Measurements from ENCODE around the gene USP15.
A peak's percentile ranks its signal among the peaks of the same experiment; 100 is the strongest.

The USP15 gene

GRCh38 chr12:62249419-62249818 is 10.8 kb upstream of the USP15 start:
- H3K27ac Mint-ChIP-seq: peak overlapping the region in 1 of 2 donors; percentile 6

GRCh38 chr12:62250671-62251608 is 9.3 kb upstream of the USP15 start:
- Mint-ChIP-seq H3K27ac (peak overlapping the region; percentile 78 to 92), H3K4me1 (peaks cover 30% of the 10 kb centered on the region), H3K9me3 (no peaks in the 10 kb centered on the region), H3K4me3 (peak overlapping the region; percentile 63 to 68), H3K27me3 (no peaks in the 10 kb centered on the region)
- DNase-seq (no peak), ATAC-seq (peak; percentile 80)

More at GRCh38 chr12:62249419-62249818, 10.8 kb upstream of the USP15 start:
- ATAC-seq (no peak), DNase-seq (no peak)
- Mint-ChIP-seq H3K9me3 (no peaks in the 10 kb centered on the region), H3K27me3 (no peaks in the 10 kb centered on the region), H3K4me3 (no peak overlapping the region), H3K4me1 (peaks cover 30% of the 10 kb centered on the region)

GRCh38 chr12:62251609-62251958 is 8.6 kb upstream of the USP15 start:
- DNase-seq (no peak), ATAC-seq (peak; percentile 26)
- peak overlapping the region; percentile 63 to 68 for H3K4me3 Mint-ChIP-seq
- no peaks in the 10 kb centered on the region for H3K27me3 Mint-ChIP-seq
- H3K9me3 Mint-ChIP-seq: no peaks in the 10 kb centered on the region
- peaks cover 36% of the 10 kb centered on the region for H3K4me1 Mint-ChIP-seq
- H3K27ac Mint-ChIP-seq: peak overlapping the region; percentile 78 to 92

- Mint-ChIP-seq H3K9me3 (no peaks in the 10 kb centered on the region), H3K4me1 (peaks cover 45% of the 10 kb centered on the region), H3K27ac (peak overlapping the region in 1 of 2 donors; percentile 42), H3K27me3 (no peaks in the 10 kb centered on the region), H3K4me3 (no peak overlapping the region)
- ATAC-seq (no peak), DNase-seq (no peak)
Observed at GRCh38 chr12:62252576-62252975, 7.6 kb upstream of the USP15 start.

GRCh38 chr12:62254967-62255366 is 5.2 kb upstream of the USP15 start:
- DNase-seq (no peak), ATAC-seq (no peak)
- no peaks in the 10 kb centered on the region for H3K27me3 Mint-ChIP-seq
- H3K4me3 Mint-ChIP-seq: no peak overlapping the region
- H3K27ac Mint-ChIP-seq: no peak overlapping the region
- H3K4me1 Mint-ChIP-seq: peaks cover 48% of the 10 kb centered on the region
- no peaks in the 10 kb centered on the region for H3K9me3 Mint-ChIP-seq

GRCh38 chr12:62256408-62257096 is 3.7 kb upstream of the USP15 start:
- DNase-seq (peak in 1 of 2 donors; percentile 22), ATAC-seq (no peak)
- peak overlapping the region; percentile 49 to 65 for H3K4me3 Mint-ChIP-seq
- peak overlapping the region; percentile 43 to 71 for H3K27ac Mint-ChIP-seq
- peaks cover 36% of the 10 kb centered on the region for H3K4me1 Mint-ChIP-seq
- no peaks in the 10 kb centered on the region for H3K9me3 Mint-ChIP-seq
- H3K27me3 Mint-ChIP-seq: no peaks in the 10 kb centered on the region

GRCh38 chr12:62258231-62258630 is 2.0 kb upstream of the USP15 start:
- Mint-ChIP-seq H3K27ac (no peak overlapping the region), H3K4me3 (peak overlapping the region; percentile 92 to 96), H3K4me1 (peaks cover 36% of the 10 kb centered on the region), H3K27me3 (no peaks in the 10 kb centered on the region), H3K9me3 (no peaks in the 10 kb centered on the region)
- ATAC-seq (no peak), DNase-seq (no peak)

- DNase-seq (peak in 1 of 2 donors; percentile 20), ATAC-seq (peak; percentile 28)
- H3K4me1 Mint-ChIP-seq: peaks cover 44% of the 10 kb centered on the region
- peak overlapping the region; percentile 99 to 100 for H3K27ac Mint-ChIP-seq
- H3K4me3 Mint-ChIP-seq: peak overlapping the region; percentile 92 to 96
- no peaks in the 10 kb centered on the region for H3K27me3 Mint-ChIP-seq
- H3K9me3 Mint-ChIP-seq: no peaks in the 10 kb centered on the region
Observed at GRCh38 chr12:62258941-62259630, 1.1 kb upstream of the USP15 start.

- Mint-ChIP-seq H3K9me3 (no peaks in the 10 kb centered on the region), H3K27ac (peak overlapping the region; percentile 99 to 100), H3K27me3 (no peaks in the 10 kb centered on the region), H3K4me3 (peak overlapping the region; percentile 92 to 96), H3K4me1 (peaks cover 49% of the 10 kb centered on the region)
- ATAC-seq (peak; percentile 31), DNase-seq (no peak)
Observed at GRCh38 chr12:62259631-62259992, 592 bp upstream of the USP15 start.

- Mint-ChIP-seq H3K27ac (peak overlapping the region; percentile 99 to 100), H3K9me3 (no peaks in the 10 kb centered on the region), H3K4me3 (peak overlapping the region; percentile 92 to 96), H3K27me3 (no peaks in the 10 kb centered on the region), H3K4me1 (peaks cover 63% of the 10 kb centered on the region)
- ATAC-seq (peak; percentile 50), DNase-seq (peak in 1 of 2 donors; percentile 72)
Observed at GRCh38 chr12:62260733-62261683, 804 bp downstream of the USP15 start.

GRCh38 chr12:62261876-62262517 is 1.8 kb downstream of the USP15 start:
- H3K4me3 Mint-ChIP-seq: peak overlapping the region; percentile 80 to 92
- H3K27me3 Mint-ChIP-seq: no peaks in the 10 kb centered on the region
- no peak for ATAC-seq
- no peak for DNase-seq
- no peaks in the 10 kb centered on the region for H3K9me3 Mint-ChIP-seq
- peaks cover 61% of the 10 kb centered on the region for H3K4me1 Mint-ChIP-seq
- peak overlapping the region in 1 of 2 donors; percentile 80 for H3K27ac Mint-ChIP-seq

GRCh38 chr12:62263232-62263631 is 3.0 kb downstream of the USP15 start:
- DNase-seq (no peak), ATAC-seq (no peak)
- no peaks in the 10 kb centered on the region for H3K27me3 Mint-ChIP-seq
- peak overlapping the region; percentile 75 to 92 for H3K4me3 Mint-ChIP-seq
- H3K27ac Mint-ChIP-seq: peak overlapping the region; percentile 86 to 95
- no peaks in the 10 kb centered on the region for H3K9me3 Mint-ChIP-seq
- peaks cover 61% of the 10 kb centered on the region for H3K4me1 Mint-ChIP-seq

GRCh38 chr12:62263966-62264365 is 3.8 kb downstream of the USP15 start:
- no peak for ATAC-seq
- H3K27ac Mint-ChIP-seq: peak overlapping the region; percentile 92 to 95
- H3K27me3 Mint-ChIP-seq: no peaks in the 10 kb centered on the region
- DNase-seq: no peak
- peak overlapping the region; percentile 75 to 92 for H3K4me3 Mint-ChIP-seq
- peaks cover 62% of the 10 kb centered on the region for H3K4me1 Mint-ChIP-seq
- H3K9me3 Mint-ChIP-seq: no peaks in the 10 kb centered on the region

- DNase-seq: no peak
- ATAC-seq: no peak
- H3K27ac Mint-ChIP-seq: peak overlapping the region; percentile 95 to 98
- H3K27me3 Mint-ChIP-seq: no peaks in the 10 kb centered on the region
- H3K9me3 Mint-ChIP-seq: no peaks in the 10 kb centered on the region
- H3K4me1 Mint-ChIP-seq: peaks cover 66% of the 10 kb centered on the region
- H3K4me3 Mint-ChIP-seq: peak overlapping the region; percentile 76 to 92
Observed at GRCh38 chr12:62264706-62265105, 4.5 kb downstream of the USP15 start.
